H1 (cell line): ENCODE data around the gene PPM1L. TPM values are rescaled to one million over a fixed set of nuclear protein-coding genes. Genes with fewer than 3 reads are reported as not detected.

ENCODE experiments used
- CTCF ChIA-PET: fragments of 300-600 bp; sonication (Branson Sonifier 250); formaldehyde crosslinking; loops from one replicate; lab custom pipeline; 2021; ENCODE audit not compliant: partially characterized antibody; lab: Charles Lee
- POLR2A ChIA-PET: fragments of 300-600 bp; sonication (Branson Sonifier 250); formaldehyde crosslinking; loops from one replicate; lab custom pipeline; 2021; ENCODE audit warnings: inconsistent platforms; ENCODE audit not compliant: partially characterized antibody; lab: Charles Lee
- DNase-seq, 2 experiments: peaks; one replicate each; pipeline versions ENCODE4 v3.0.0 to v3.0.0-alpha.2; 2010 to 2022; ENCODE audit warnings: low spot score in 2 of 2, low read depth in 1 of 2, mixed read lengths in 1 of 2
- FAIRE-seq: peaks from 2 replicates; lab custom pipeline; 2011; peaks lifted over from hg19 to GRCh38; lab: Jason Lieb, UNC
- H2AFZ ChIP-seq: 2 replicates; pipeline ENCODE4 v1.8.1; 2012; ENCODE audit warnings: low read length, inconsistent platforms
- H2AK5ac ChIP-seq: 2 replicates; pipeline ENCODE4 v1.6.1; 2013; ENCODE audit warnings: low read depth, low read length
- H2BK120ac ChIP-seq: replicated peaks from 2 replicates; pipeline ENCODE3; 2013; ENCODE audit warnings: low read depth, low read length, inconsistent platforms
- H2BK12ac ChIP-seq: 2 replicates; pipeline ENCODE4 v1.6.1; 2013; ENCODE audit warnings: low read depth, low read length
- H2BK15ac ChIP-seq: 2 replicates; pipeline ENCODE4 v1.6.1; 2013; ENCODE audit warnings: low read length
- H2BK20ac ChIP-seq: 2 replicates; pipeline ENCODE4 v1.6.1; 2013; ENCODE audit warnings: low read length
- H2BK5ac ChIP-seq: 2 replicates; pipeline ENCODE4 v1.6.1; 2013; ENCODE audit warnings: low read depth, low read length
- H3K14ac ChIP-seq: 2 replicates; pipeline ENCODE4 v1.6.1; 2013; ENCODE audit warnings: inconsistent platforms; ENCODE audit not compliant: insufficient read length
- H3K18ac ChIP-seq: 2 replicates; pipeline ENCODE4 v1.6.1; 2013; ENCODE audit warnings: low read length; ENCODE audit errors: extremely low read depth
- H3K23ac ChIP-seq: 2 replicates; pipeline ENCODE4 v1.6.1; 2013; ENCODE audit warnings: inconsistent platforms; ENCODE audit not compliant: insufficient read length
- H3K23me2 ChIP-seq: 2 replicates; pipeline ENCODE4 v1.6.1; 2013; ENCODE audit warnings: low read depth, low read length
- H3K27ac ChIP-seq: 2 replicates; pipeline ENCODE4 v1.6.1; 2011; ENCODE audit warnings: low read depth, low read length, inconsistent platforms
- H3K27me3 ChIP-seq, 4 experiments: replicated peaks in 1 of 4; 1 replicate in 1 of 4; 2 replicates in 3 of 4; pipeline versions ENCODE4 v1.6.1 to v1.8.1; 2011 to 2013; ENCODE audit warnings: low read length in 3 of 4, mild to moderate bottlenecking in 3 of 4, inconsistent platforms in 2 of 4, mixed read lengths in 2 of 4, moderate library complexity in 1 of 4; ENCODE audit not compliant: control insufficient read depth in 3 of 4, insufficient read depth in 3 of 4; ENCODE audit errors: extremely low read depth in 1 of 4
- H3K36me3 ChIP-seq, 4 experiments: 2 replicates each; pipeline versions ENCODE4 v1.6.1 to v1.8.1; 2011 to 2013; ENCODE audit warnings: mild to moderate bottlenecking in 4 of 4, low read length in 3 of 4, moderate library complexity in 2 of 4, control low read depth in 1 of 4, inconsistent platforms in 1 of 4; ENCODE audit not compliant: insufficient read depth in 4 of 4, control insufficient read depth in 2 of 4
- H3K4ac ChIP-seq: replicated peaks from 2 replicates; pipeline ENCODE3; 2013; ENCODE audit warnings: low read length, low read depth, mixed read lengths, inconsistent platforms; ENCODE audit not compliant: insufficient read length
- H3K4me1 ChIP-seq, 4 experiments: replicated peaks in 1 of 4; 1 replicate in 1 of 4; 2 replicates in 3 of 4; pipeline versions ENCODE4 v1.6.1 to v1.8.1; 2011 to 2013; ENCODE audit warnings: low read length in 3 of 4, inconsistent platforms in 2 of 4, mixed read lengths in 1 of 4; ENCODE audit not compliant: insufficient read depth in 4 of 4, control insufficient read depth in 3 of 4
- H3K4me2 ChIP-seq, 2 experiments: 2 replicates each; pipeline versions ENCODE4 v1.6.1 to v1.8.1; 2011 to 2013; ENCODE audit warnings: low read depth in 2 of 2, low read length in 2 of 2, control low read depth in 1 of 2, inconsistent platforms in 1 of 2, mild to moderate bottlenecking in 1 of 2; ENCODE audit not compliant: insufficient read depth in 1 of 2
- H3K4me3 ChIP-seq, 4 experiments: fragments of 200-600, 300-600 bp in 1 of 4; sonication (generic), shearing (Covaris generic), sonication (Bioruptor Twin) in 1 of 4; 2 replicates each; pipeline versions ENCODE4 v1.5.1 to v1.8.1; 2011 to 2016; ENCODE audit warnings: low read length in 4 of 4, low read depth in 3 of 4, control low read depth in 2 of 4, inconsistent platforms in 2 of 4, mild to moderate bottlenecking in 2 of 4, mixed read lengths in 1 of 4, moderate library complexity in 1 of 4; ENCODE audit not compliant: insufficient read depth in 2 of 4; ENCODE audit errors: extremely low read depth in 1 of 4
- H3K56ac ChIP-seq: replicated peaks from 2 replicates; pipeline ENCODE3; 2013; ENCODE audit warnings: low read depth, mild to moderate bottlenecking, mixed read lengths, low read length, inconsistent platforms; ENCODE audit not compliant: insufficient read length
- H3K79me1 ChIP-seq: 2 replicates; pipeline ENCODE4 v1.6.1; 2013; ENCODE audit warnings: low read depth, low read length, control low read depth
- H3K79me2 ChIP-seq, 2 experiments: 2 replicates each; pipeline versions ENCODE4 v1.6.1 to v1.8.1; 2012 to 2013; ENCODE audit warnings: low read length in 2 of 2, mild to moderate bottlenecking in 2 of 2, inconsistent platforms in 1 of 2; ENCODE audit not compliant: insufficient read depth in 2 of 2, control insufficient read depth in 1 of 2
- H3K9ac ChIP-seq, 4 experiments: replicated peaks in 1 of 4; 1 replicate in 1 of 4; 2 replicates in 3 of 4; pipeline versions ENCODE4 v1.6.1 to v1.8.1; 2011 to 2013; ENCODE audit warnings: low read depth in 3 of 4, low read length in 3 of 4, control low read depth in 2 of 4, mild to moderate bottlenecking in 2 of 4, moderate library complexity in 2 of 4, inconsistent platforms in 1 of 4; ENCODE audit errors: extremely low read depth in 1 of 4
- H3K9me3 ChIP-seq, 2 experiments: 2 replicates each; pipeline versions ENCODE4 v1.6.1 to v1.8.1; 2012 to 2013; ENCODE audit warnings: mild to moderate bottlenecking in 2 of 2, moderate library complexity in 2 of 2, control low read depth in 1 of 2, inconsistent platforms in 1 of 2, low read depth in 1 of 2, low read length in 1 of 2, mixed read lengths in 1 of 2; ENCODE audit not compliant: insufficient read depth in 2 of 2
- H4K20me1 ChIP-seq, 2 experiments: replicated peaks in 1 of 2; 2 replicates each; pipeline versions ENCODE3 to v1.8.1; 2011 to 2013; ENCODE audit warnings: inconsistent platforms in 2 of 2, low read length in 2 of 2, mild to moderate bottlenecking in 1 of 2; ENCODE audit not compliant: insufficient read depth in 2 of 2, control insufficient read depth in 1 of 2
- H4K5ac ChIP-seq: 2 replicates; pipeline ENCODE4 v1.6.1; 2013; ENCODE audit warnings: low read length, low read depth, mixed read lengths, inconsistent platforms; ENCODE audit not compliant: insufficient read length
- H4K8ac ChIP-seq: 2 replicates; pipeline ENCODE4 v1.8.0; 2013; ENCODE audit warnings: mild to moderate bottlenecking, moderate library complexity, low read length, inconsistent platforms; ENCODE audit not compliant: insufficient read depth; ENCODE audit errors: extremely low read depth
- H4K91ac ChIP-seq: replicated peaks from 2 replicates; pipeline ENCODE3; 2013; ENCODE audit warnings: low read length, mixed read lengths, inconsistent platforms; ENCODE audit not compliant: insufficient read length
- ATF2 ChIP-seq: IDR thresholded peaks from 2 replicates; pipeline ENCODE4 v1.6.1; 2012; ENCODE audit warnings: low read length, inconsistent platforms
- ATF3 ChIP-seq: IDR thresholded peaks from 2 replicates; pipeline ENCODE4 v1.6.1; 2011; ENCODE audit warnings: low read depth, mild to moderate bottlenecking, low read length; ENCODE audit not compliant: insufficient read depth
- CHD1 ChIP-seq: IDR thresholded peaks from 2 replicates; pipeline ENCODE4 v1.6.1; 2012; ENCODE audit warnings: low read depth, low read length, improper control_type of control experiment
- EP300 ChIP-seq, 2 experiments: IDR thresholded peaks; 1 replicate in 1 of 2; 2 replicates in 1 of 2; pipeline ENCODE4 v1.6.1; 2011 to 2012; ENCODE audit warnings: low read depth in 2 of 2, low read length in 2 of 2, mild to moderate bottlenecking in 2 of 2, borderline replicate concordance in 1 of 2, inconsistent platforms in 1 of 2, moderate library complexity in 1 of 2
- FOSL1 ChIP-seq: IDR thresholded peaks from 2 replicates; pipeline ENCODE4 v1.6.1; 2011; ENCODE audit warnings: mild to moderate bottlenecking, low read depth, low read length, moderate library complexity; ENCODE audit not compliant: insufficient read depth
- KDM1A ChIP-seq: fragments of 200-600, 300-600 bp; sonication (generic); IDR thresholded peaks from 2 replicates; pipeline ENCODE4 v1.7.1; 2016; ENCODE audit warnings: mild to moderate bottlenecking, low read length, borderline replicate concordance
- KDM5A ChIP-seq: fragments of 200-600 bp; IDR thresholded peaks from 2 replicates; pipeline ENCODE4 v1.7.1; 2012; ENCODE audit warnings: mild to moderate bottlenecking, low read length, inconsistent platforms, mixed read lengths
- SAP30 ChIP-seq: fragments of 300-600 bp; sonication (generic); IDR thresholded peaks from 2 replicates; pipeline ENCODE4 v1.7.1; 2012; ENCODE audit warnings: low read length, moderate library complexity, mild to moderate bottlenecking, inconsistent platforms; ENCODE audit not compliant: insufficient read depth, insufficient replicate concordance
- SP1 ChIP-seq: IDR thresholded peaks from 2 replicates; pipeline ENCODE4 v1.6.1; 2011; ENCODE audit warnings: low read depth, low read length
- TAF7 ChIP-seq: optimal IDR thresholded peaks from 2 replicates; pipeline ENCODE3; 2011; ENCODE audit warnings: low read depth, mild to moderate bottlenecking, inconsistent platforms, low read length, moderate library complexity, borderline replicate concordance
- WGBS, 2 experiments: shearing (Covaris generic) in 1 of 2; methylation state at CpG; one replicate each; pipeline versions ENCODE4 v1.1.6 to v1.1.7; 2013 to 2015; ENCODE audit warnings: low lambda C conversion rate in 2 of 2, mixed read lengths in 2 of 2, inconsistent platforms in 1 of 2, low coverage in 1 of 2, missing lambda C conversion rate in 1 of 2; ENCODE audit not compliant: insufficient replicate concordance in 2 of 2, insufficient coverage in 1 of 2, insufficient read length in 1 of 2; ENCODE audit errors: extremely low coverage in 1 of 2, missing lambda C conversion rate in 1 of 2; 5-methylcytosine and 5-hydroxymethylcytosine counted together
- polyA plus RNA-seq, 7 experiments: library from polyadenylated mRNA; depleted of rRNA in 3 of 7; stranded (reverse) in 5 of 7; unstranded in 2 of 7; fragments of >200 nt in 5 of 7; fragments of 200-250 nt in 2 of 7; gene quantifications; 1 replicate in 5 of 7; 2 replicates in 1 of 7; 4 replicates in 1 of 7; pipeline versions ENCODE4 v1.2.1 to v1.2.3, GENCODE V29; 2011 to 2013; ENCODE audit warnings: missing spikeins in 2 of 7, mixed read lengths in 2 of 7
- total RNA-seq: library from RNA; stranded (reverse); fragmentation: NEBNext Ultra II Directional; extraction: Animal tissue kit (Norgen Biotek cat#: 25700); gene quantifications from 2 replicates; pipeline ENCODE4 v1.2.1, GENCODE V29; 2021

The PPM1L gene
- total and polyA plus RNA-seq, 2 of the 8 experiments (the other 6 are each of a cell fraction or from before 2014, with no cell fraction given) = 2.8 to 18.1 TPM

- DNase-seq (no peak), FAIRE-seq (no peak)
- no peak overlapping the region for H4K5ac ChIP-seq
- H2BK15ac ChIP-seq = no peak overlapping the region
- H2BK5ac ChIP-seq = no peak overlapping the region
- no peaks in the 10 kb centered on the region for H3K36me3 ChIP-seq
- CTCF ChIA-PET = interaction anchor here (1.2 kb wide), 1 partner anchor 57 kb away, joined by 3 read pairs; no protein-coding TSS in a partner anchor
- H4K20me1 ChIP-seq = no peaks in the 10 kb centered on the region
- 82% methylated on average over 2 of the region's 2 CpGs; no CpG with 5 or more reads in 1 of the 2 experiments for WGBS, 2 experiments
- no peak overlapping the region for H2AFZ ChIP-seq
- H3K4ac ChIP-seq = no peak overlapping the region
- H2AK5ac ChIP-seq = no peak overlapping the region
- no peak overlapping the region for H3K56ac ChIP-seq
- H3K79me1 ChIP-seq = no peaks in the 10 kb centered on the region; the same call in 1 of the 2 replicates
- no peak overlapping the region for H2BK20ac ChIP-seq
- H3K27ac ChIP-seq = no peak overlapping the region
- H3K9ac ChIP-seq = no peak overlapping the region
- no peak overlapping the region for H3K4me2 ChIP-seq
- POLR2A ChIA-PET = no interaction called here
- no peak overlapping the region for H3K23ac ChIP-seq
- H3K14ac ChIP-seq = no peak overlapping the region
- no peaks in the 10 kb centered on the region for H3K27me3 ChIP-seq
- no peak overlapping the region for H3K18ac ChIP-seq
- H3K4me3 ChIP-seq = no peak overlapping the region
- H4K8ac ChIP-seq = no peak overlapping the region
- no peaks in the 10 kb centered on the region for H3K4me1 ChIP-seq
- no peaks in the 10 kb centered on the region for H3K79me2 ChIP-seq
- no peaks in the 10 kb centered on the region for H3K9me3 ChIP-seq
- no peaks in the 10 kb centered on the region for H3K23me2 ChIP-seq
- no peak overlapping the region for H2BK12ac ChIP-seq
- no peak overlapping the region for H4K91ac ChIP-seq
- no peak overlapping the region for H2BK120ac ChIP-seq
- no peak for TF ChIP-seq EP300 (IDR thresholded peaks at IDR 0.05; ENCODE audit: borderline replicate concordance in 1 of 2, low read depth in 2 of 2, low read length in 2 of 2)
- TF ChIP-seq CHD1 = no peak
- no peak for TF ChIP-seq KDM5A
- no peak for TF ChIP-seq ATF3
- no peak for TF ChIP-seq ATF2
- no peak for TF ChIP-seq SAP30
- TF ChIP-seq SP1 = no peak
- TF ChIP-seq FOSL1 = no peak
- TF ChIP-seq KDM1A = no peak
- no peak for TF ChIP-seq TAF7
Observed at GRCh38 chr3:160876643-160877042, 120.6 kb downstream of the PPM1L start.
